Measurements from ENCODE around the gene CLPSL2.
"Not testable (repeated sequence)": the region's sequence is repeated elsewhere in the genome, so short reads cannot be mapped to it uniquely, and the experiment has no call there.

The CLPSL2 gene, protein sequence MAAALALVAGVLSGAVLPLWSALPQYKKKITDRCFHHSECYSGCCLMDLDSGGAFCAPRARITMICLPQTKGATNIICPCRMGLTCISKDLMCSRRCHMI

GRCh38 chr6:35776364-35777215 lies at the start of gene CLPSL2:
Gene CLPSL2 (plus strand): TSS chr6:35776598. CDS start chr6:35776619, 21 bp downstream.
- no peak for DNase-seq (ENCODE audit: low read depth in 1 of 2, low spot score in 1 of 2)

GRCh38 chr6:35727231-35727934 lies 49.0 kb upstream of the CLPSL2 start:
- DNase-seq (ENCODE audit: low read depth in 1 of 2, low spot score in 1 of 2), result no peak

DNA sequence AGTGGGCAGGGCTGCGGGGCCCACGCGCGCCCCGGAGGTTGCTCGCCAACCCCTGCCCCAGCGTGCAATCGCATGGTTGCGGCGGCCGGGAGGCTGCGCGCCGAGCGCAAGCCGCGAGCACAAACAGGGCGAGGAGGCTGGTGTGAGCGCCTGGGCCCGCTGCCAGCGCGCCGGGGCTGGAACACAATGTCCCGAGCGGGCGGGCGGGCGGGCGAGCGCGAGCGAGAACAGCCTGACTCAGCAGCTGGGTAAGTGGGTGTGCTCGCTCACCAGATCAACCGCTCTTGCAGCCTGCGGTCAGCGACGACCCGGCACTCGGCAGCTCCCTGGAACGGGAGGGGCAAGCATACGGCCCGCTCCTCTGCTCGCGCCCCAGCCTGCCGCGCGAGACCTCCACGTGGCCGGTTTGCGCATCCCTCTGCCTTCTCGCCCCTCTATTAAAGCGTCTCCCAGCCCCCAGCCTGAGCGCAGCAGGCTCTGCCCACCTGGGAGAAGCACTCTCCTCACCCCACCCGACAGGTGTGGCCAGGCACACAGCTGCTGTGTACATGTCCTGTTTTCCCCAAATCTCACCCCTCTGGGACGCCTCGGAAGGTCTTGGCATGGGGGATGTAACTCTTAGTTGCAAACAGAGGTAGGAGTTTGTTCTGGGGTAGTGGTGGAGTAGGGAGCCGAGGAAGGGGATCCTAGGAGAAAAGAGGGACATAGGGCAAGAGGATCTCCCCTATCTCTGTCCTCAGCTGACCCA lies 48.3 kb upstream of the CLPSL2 start:
- peak; percentile 63 to 75 for DNase-seq (ENCODE audit: low read depth in 1 of 2, low spot score in 1 of 2)

DNA sequence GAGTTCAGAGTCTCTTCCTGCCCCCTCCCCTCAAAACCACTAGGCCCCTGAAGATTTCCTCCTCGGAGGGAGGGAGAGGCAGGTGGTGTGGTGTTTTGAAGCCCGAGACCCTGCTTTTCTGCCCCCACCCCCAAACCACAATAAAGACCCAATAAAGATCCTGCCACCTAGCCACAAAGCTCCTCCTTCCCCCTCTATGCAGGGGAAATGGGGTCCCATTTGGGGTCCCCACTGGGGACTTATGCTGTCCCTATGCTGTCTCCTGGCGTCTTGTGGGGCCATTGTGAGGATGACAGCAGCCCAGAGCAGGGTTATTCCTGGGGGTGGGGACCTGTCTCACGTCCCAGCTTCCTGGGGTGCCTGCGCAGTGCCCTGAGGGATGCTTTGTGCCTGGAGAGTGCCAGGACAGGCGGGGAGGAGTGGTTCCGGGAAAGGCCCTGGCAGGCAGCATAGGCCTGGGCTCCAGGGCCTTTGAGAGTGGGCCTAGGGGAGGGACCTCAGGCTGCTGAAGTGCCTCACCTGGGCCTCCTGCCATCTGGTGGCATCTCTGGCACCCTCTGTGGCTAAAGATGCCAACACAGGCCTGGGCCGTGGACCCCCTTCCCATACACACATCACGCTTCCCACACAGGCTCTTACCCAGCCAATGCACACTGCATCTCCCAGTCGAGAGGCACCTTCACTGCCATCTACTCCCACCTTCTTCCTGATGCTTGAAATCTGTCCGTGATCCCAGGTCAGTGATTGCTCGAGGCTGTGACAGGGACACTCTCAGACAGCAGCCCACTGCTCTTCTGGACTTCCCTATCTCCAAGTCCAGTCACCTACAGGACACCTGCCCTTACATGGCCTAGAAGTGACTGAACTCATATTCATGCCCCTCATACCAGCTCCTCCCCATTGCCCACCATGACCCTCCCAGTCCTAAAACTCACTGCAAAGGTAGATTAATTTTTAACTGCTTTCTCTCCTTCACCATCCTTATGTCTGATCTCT lies 47.4 kb upstream of the CLPSL2 start:
- no peak for DNase-seq (ENCODE audit: low read depth in 1 of 2, low spot score in 1 of 2)

- DNase-seq (ENCODE audit: low read depth in 1 of 2, low spot score in 1 of 2), result no peak
Measured at GRCh38 chr6:35729722-35730121, 46.7 kb upstream of the CLPSL2 start.

- no peak for DNase-seq (ENCODE audit: low read depth in 1 of 2, low spot score in 1 of 2)
Measured at GRCh38 chr6:35730745-35731413, 45.5 kb upstream of the CLPSL2 start.

DNA sequence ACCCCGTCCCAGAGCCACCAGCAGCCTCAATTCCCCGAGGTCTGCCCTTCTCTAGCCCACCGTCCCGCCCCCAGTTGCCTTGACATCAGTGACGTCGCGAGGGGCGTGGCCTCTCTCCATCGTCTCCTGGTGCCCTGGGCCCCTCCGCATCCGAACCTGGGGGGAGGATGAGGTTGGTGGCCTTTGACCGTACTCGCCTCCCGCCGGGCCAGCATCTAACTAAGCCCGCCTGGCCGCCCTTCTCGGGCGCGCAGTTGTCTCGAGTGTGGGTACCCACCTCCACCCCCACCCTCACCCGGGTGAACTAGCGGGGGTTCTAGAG lies 45.0 kb upstream of the CLPSL2 start:
- peak; percentile 80 to 87 for DNase-seq (ENCODE audit: low read depth in 1 of 2, low spot score in 1 of 2)

DNA sequence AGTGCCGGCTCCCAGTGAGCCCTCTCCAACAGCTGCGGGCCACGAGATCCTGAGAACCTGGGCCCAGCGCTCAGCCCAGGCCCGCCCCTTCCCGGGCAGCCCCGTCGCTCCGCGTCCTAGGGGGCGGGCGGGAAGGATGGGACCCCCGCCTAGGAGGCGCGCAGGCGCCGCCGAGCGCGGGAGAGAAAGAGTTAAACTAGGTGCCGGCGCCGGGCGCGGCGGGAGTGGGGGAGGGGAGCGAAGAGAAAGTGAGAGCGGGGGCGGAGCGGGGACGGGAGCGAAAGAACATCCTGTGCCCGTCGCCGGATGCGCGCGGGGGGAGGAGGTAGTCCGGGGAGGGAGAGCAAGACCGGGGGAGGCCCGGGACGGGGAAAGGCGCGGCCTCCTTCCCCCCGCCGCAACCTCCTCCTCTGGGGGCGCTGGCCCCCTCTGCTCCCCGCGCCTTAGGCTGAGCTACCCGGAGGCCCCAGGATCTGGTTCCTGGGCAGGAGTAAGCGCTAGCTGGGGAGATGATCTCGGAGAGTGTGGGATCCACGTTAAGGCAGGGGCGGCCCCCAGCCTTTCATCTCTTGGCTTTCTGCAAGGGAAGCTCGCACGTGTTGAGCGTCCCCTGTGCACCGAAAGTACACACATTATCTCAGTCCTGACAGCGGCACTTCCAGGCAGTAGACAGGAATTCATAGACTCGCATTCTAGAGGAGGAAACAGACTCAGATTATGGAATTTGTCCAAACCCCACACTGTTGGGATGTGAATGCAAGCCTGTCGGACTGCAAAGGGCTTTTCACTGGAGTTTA lies 44.5 kb upstream of the CLPSL2 start:
- peak; percentile 85 to 93 for DNase-seq (ENCODE audit: low read depth in 1 of 2, low spot score in 1 of 2)

GRCh38 chr6:35733633-35734032 lies 42.8 kb upstream of the CLPSL2 start:
- no peak for DNase-seq (ENCODE audit: low read depth in 1 of 2, low spot score in 1 of 2)

DNA sequence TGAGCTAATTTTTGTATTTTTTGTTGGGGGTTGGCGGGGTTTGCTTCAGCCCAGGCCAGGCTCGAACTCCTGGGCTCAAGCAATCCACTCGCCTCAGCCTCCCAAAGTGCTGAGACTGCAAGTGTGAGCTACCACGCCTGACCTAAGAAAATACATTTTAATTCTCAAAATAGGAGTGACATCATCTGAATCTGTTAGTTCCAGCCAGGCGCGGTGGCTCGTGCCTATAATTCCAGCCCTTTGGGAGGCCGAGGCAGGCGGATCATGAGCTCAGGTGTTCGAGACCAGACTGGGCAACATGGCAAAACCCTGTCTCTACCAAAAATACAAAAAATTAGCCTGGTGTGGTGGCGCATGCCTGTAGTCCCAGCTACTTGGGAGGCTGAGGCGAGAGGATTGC lies 42.1 kb upstream of the CLPSL2 start:
- not testable (repeated sequence) for DNase-seq (ENCODE audit: low read depth in 1 of 2, low spot score in 1 of 2)

DNA sequence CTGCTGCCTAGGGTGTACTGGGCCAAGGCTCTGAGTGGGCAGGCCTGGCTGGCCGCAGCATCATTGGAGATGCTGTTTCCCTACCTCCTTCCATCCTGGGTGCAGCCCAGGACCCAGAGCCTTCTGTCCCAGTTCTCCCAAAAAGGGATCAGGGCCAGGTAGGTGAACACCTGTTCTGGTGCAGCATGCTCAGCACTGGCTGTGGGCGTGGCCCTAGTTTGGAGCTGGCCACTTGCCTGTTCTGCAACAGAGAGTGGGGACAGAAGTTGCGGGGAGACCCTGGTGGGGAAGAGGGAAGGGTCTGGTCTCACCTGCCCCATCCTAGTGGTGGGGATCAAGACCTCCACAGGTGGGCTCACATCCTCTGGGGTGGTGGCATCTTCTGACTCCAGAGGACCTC lies 40.9 kb upstream of the CLPSL2 start:
- DNase-seq (ENCODE audit: low read depth in 1 of 2, low spot score in 1 of 2), result no peak

DNA sequence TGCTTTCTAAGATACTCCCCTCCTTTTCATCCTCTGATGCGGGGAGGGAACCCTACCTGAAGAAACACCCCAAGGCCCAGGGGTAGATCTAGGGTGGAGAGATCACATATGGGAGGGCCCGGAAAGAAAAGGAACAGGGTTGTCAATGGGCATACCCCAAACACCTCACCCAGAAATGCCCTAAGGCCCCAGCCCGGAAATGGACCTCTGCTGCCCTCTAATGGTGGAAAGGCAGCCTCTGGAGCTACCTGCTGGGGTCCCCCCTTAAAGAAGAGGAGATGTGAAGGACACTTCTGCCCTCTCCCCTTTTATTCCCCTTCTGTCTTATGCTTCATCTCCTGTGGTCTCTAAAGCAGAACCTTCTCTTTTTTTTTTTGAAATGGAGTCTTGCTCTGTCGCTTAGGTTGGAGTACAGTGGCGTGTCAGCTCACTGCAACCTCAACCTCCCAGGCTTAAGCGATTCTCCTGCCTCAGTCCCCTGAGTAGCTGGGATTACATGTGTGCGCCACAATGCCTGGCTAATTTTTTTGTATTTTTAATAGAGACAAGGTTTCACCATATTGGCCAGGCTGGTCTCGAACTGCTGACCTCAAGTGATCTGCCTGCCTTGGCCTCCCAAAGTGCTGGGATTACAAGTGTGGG lies 40.0 kb upstream of the CLPSL2 start:
- peak; percentile 71 to 76 for DNase-seq (ENCODE audit: low read depth in 1 of 2, low spot score in 1 of 2)

DNA sequence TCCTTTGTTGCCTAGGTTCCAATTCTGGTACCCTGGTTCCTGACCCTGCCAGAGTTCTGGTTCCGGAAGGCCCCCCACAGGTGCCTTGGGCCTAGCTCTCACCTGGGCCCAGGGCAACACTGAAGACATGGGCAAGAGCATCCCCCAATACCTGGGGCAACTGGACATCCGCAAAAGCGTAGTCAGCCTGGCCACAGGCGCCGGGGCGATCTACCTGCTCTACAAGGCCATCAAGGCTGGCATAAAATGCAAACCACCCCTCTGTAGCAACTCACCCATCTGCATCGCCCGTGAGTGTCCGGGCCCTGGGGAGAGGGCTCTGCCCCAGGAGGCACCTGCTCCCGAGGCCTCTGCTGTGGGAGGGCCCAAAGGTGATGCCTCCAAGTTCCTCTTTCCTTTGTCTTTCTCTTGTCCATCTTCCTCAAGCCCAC lies 39.4 kb upstream of the CLPSL2 start, which contains the start of gene ARMC12:
TSS of gene ARMC12 (plus strand) at position 51 of the 431 bp plus-strand sequence. CDS start at position 128, 77 bp downstream.
- no peak for DNase-seq (ENCODE audit: low read depth in 1 of 2, low spot score in 1 of 2)

DNA sequence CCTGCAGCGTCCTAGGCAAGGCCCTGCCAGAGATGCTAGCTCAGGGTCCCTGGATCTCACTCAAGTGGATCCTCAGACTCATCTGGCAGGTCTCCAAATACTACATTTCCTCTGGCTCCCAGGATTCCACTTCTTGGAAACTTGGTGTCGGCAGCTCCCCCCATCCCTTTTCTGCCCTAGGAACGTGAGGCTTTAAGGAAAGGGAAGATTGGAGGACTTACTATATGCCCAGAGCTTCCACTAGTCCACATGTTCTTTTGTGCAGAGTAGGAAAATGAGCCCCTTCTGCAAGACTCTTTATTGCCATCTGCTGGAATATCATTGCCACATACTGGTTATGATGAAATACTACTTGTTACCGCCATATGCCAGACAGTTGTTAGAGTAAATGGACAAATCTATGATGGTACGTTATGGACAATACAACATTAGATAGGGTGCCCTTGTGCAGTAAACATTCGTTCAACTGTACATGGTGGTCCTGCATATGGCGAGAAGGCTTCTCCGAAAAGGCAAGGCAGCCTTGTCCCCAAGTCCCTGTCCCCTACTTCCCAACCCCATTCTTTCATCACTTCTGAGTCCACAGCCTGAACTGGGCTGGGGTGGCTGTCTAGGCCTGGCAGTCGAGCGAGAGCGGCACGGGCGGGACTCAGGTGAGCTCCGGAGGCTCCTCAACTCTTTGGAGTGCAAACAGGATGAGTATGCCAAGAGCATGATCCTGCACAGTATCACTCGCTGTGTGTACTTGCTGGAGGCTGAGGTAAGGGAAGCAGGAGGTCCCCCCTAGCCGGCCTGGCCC lies 38.8 kb upstream of the CLPSL2 start:
- no peak for DNase-seq (ENCODE audit: low read depth in 1 of 2, low spot score in 1 of 2)

- no peak for DNase-seq (ENCODE audit: low read depth in 1 of 2, low spot score in 1 of 2)
Measured at GRCh38 chr6:35739645-35740524, 36.5 kb upstream of the CLPSL2 start.

DNA sequence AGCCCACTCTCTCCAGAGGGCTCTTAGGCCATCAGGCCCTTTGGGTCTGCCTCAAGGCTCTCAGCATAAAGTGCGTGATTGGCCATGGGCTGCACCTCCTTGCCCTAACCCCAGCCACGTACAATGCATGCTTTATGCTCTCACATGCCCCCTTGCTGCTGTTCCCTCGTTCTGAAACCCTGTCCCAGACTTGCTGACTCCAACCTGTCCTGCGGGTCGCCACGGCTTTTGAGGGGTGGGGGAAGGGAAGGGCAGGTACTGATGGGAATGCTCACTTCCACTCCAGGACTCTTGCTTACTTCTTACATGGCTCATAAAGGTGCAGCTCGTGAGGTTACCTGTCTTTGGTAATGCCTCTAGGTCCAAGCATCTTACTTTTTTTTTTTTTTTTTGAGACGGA lies 33.6 kb upstream of the CLPSL2 start:
- DNase-seq (ENCODE audit: low read depth in 1 of 2, low spot score in 1 of 2), result no peak

DNA sequence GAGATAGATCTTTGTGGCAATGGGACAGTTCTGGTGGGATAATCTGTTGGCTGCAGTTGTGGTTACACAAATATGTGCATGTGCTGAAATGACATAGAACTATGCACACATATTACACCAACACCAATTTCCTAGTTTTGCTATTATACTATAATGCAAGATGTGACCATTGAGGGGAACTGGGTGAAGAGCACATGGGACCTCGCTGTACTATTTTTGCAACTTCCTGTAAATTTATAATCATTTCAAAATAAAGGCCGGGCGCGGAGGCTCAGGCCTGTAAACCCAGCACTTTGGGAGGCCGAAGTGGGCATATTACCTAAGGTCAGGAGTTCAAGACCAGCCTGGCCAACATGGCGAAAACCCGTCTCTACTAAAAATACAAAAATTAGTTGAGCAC lies 30.9 kb upstream of the CLPSL2 start:
- no peak for DNase-seq (ENCODE audit: low read depth in 1 of 2, low spot score in 1 of 2)

Data from stimulated activated CD4-positive, alpha-beta T cell treated with anti-CD3 and anti-CD28 coated beads, Interleukin-15, amount 100 ng/mL, for 1 hour (primary cell).